ENCODE measurements around the gene OR10A4.
"Not testable (repeated sequence)": the region's sequence is repeated elsewhere in the genome, so short reads cannot be mapped to it uniquely, and the experiment has no call there.

The OR10A4 gene, protein sequence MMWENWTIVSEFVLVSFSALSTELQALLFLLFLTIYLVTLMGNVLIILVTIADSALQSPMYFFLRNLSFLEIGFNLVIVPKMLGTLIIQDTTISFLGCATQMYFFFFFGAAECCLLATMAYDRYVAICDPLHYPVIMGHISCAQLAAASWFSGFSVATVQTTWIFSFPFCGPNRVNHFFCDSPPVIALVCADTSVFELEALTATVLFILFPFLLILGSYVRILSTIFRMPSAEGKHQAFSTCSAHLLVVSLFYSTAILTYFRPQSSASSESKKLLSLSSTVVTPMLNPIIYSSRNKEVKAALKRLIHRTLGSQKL

DNA sequence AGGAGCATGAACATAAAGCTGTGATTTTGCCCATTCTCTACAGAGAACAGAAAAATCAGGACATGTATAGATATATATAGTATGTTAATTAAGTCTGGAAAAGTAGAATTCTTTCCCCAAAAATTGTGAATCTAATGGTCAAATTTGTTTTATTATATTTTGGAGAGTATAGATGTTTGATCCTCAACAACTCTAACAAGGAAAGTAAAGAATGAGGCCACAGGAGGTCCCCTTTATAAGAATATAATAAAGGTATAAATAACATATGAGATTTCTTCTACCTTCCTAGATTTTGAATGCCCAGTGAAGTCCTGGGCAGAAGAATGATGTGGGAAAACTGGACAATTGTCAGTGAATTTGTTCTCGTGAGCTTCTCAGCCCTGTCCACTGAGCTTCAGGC lies at the start of gene OR10A4:
TSS of gene OR10A4 (plus strand) at position 301 of the 400 bp plus-strand sequence. CDS start at position 324, 23 bp downstream.
- no peak for DNase-seq

DNA sequence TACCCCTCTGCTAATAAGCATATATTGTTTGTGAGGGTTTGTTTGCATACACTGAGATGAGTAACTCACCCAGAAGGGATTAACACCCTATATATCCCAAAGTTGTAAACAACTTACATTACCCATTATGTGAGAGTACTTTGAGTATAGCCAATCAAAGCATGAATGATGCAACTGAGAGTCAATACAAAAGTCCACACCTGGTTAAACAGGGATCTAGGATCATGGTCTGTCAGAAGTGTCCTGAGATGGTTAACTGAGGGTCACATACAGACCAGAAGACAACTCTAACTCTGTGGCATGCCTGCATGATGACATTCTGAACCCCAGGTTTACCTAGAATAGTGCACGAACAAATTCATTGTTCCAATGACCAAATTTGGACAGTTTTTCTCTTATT lies 48.3 kb upstream of the OR10A4 start:
- DNase-seq = no peak

DNA sequence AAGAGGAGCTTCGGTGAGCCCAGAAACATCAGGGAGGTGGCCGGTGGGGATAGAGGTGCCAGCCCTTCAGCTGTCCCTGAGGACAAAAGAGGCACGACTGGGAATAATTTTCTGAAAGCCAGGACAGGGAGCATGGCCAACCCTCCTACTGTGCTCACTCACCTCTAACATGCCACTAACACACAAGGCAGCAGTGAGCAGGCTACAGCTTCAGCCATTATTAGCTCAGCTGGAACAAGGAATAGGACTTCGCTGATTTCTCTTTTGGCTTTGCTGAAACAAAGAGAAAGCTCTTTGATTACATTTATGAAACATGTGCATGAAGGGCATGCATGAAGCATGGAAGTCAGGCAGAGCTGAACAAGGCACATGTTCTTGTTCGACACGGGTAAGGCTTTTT lies 43.1 kb upstream of the OR10A4 start:
- DNase-seq = no peak

DNA sequence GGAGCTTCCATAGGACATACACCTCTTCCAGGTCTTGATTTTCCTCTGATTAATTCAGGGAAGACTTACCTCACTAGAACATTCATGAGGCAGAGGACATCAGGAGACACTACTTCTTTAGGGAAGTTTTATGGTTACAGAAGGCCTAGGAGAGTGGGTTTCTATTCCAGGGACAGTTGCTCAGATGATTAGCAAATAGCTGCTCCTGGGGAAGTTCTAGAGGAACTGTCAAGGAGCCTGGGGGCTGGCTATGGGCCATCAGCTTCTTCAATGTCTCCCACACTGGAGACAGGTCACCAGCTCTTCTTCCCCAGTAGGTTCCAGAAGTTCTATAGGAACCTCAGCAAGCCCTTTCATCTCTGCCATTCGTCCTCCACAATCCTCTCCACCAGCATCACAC lies 42.4 kb upstream of the OR10A4 start:
- DNase-seq = no peak

GRCh38 chr11:6841694-6842093 lies 34.7 kb upstream of the OR10A4 start:
- DNase-seq = no peak

DNA sequence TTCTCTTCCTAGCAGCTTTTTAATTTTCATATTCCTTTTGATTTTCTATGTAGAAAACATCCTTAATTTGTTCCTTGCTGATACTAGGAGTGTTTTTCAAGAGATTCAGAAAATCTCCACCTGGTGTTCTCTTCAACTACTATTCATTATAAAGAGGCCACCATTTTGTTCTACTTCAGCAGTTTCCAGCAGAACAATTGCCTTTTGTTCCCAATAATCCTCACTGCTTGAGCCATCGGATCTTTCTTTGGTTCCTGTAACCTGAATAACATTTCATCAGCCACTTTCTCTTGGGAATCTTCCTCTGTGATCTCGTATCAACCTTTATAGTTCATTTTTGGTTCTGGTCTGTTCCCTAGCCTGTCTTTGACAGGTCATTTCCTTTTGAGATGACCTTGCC lies 32.8 kb upstream of the OR10A4 start:
- DNase-seq = no peak

DNA sequence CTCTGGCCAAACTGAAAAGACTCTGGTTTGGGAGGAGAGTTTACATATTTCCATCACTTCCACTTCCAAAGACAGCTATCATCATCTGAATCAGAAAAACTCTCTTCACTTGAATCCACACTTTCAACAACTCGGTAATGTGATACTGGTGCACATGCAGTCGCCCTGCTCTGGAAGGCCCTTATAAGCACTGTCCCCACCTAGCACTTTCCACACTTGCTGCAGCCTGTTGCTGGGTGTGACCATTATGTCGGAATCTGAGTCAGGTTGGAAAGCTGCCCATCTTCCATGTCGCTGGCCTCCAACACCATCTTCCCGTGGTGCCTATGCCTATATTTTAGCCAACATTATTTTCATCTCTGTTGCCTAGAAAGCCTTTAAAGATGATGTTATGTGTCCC lies 32.1 kb upstream of the OR10A4 start:
- DNase-seq = no peak

DNA sequence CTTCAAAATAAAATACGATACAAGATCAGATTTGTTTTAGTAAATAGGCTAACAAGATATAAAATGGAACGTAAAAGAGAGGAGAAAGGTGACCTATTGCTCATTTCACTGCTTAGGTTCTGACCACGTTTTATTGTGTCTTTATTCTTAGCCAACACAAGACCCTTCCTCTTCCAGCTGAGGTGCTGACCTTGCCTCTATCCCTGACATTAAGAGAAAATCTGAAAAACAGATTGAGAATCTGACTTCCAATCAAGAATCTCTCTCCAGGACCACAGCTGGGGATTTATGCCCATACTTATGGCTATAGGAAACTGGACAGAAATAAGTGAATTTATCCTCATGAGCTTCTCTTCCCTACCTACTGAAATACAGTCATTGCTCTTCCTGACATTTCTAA lies 31.0 kb upstream of the OR10A4 start, which contains the start of gene OR10A5:
TSS of gene OR10A5 (plus strand) at position 301 of the 400 bp plus-strand sequence. CDS start at position 301, 0 bp downstream.
- no peak for DNase-seq

DNA sequence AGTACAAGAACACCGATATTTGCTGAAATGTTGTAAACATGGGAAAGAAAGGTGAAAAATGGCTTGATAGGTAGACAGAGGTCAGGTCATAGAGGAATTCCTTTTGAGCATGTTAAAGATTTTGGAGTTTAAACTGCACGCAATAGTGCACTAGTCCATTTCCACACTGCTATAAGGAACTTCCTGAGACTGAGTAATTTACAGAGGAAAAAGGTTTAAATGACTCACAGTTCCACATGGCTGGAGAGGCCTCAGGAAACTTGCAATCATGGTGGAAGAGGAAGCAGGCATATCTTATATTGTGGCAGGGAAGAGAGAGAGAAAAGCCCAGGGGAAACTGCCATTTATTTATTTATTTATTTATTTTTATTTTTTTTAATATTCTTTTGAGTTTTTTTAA lies 25.9 kb upstream of the OR10A4 start:
- no peak for DNase-seq

DNA sequence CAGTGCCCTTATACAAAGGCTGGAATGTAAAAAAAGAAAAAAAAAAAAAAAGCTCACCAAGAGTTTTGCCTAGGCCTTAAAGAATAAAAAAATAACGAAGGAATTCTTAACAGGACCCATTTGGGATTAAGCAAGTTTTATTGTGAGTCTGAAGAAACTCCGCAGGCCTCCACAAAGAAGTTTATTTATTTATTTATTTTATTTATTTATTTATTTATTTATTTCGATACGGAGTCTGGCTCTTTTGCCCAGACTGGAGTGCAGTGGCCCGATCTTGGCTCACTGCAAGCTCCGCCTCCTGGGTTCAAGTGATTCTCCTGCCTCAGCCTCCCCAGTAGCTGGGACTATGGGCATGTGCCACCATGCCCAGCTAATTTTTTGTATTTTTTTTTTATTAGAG lies 21.6 kb upstream of the OR10A4 start:
- DNase-seq = not testable (repeated sequence)

DNA sequence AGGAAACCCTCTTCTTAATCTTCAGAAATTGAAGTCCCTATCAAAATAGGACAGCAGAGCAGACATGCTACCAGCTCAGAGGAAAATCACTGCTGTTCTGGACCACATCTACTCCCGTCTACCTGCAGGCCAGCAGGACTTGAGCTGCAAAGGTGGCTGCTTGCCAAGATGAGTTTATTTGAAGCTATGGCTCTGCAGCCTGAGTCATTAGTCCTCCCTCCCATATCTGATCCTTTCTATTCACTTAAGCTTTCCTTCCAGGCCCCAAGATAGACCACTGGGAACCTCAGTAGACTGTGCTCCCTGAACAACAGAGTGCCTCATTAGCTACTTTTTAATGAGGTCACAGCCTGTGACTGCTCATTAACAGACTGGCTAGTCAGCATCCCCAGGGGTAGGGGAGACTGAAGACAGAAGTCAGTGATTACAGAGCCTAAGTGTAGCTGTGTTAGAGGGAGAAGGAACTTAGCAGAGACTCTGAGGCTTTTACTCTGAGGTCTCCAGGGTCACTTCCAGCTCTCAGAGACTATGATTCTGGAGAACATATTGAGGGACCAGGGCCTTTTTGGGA lies 20.4 kb upstream of the OR10A4 start:
- no peak for DNase-seq

DNA sequence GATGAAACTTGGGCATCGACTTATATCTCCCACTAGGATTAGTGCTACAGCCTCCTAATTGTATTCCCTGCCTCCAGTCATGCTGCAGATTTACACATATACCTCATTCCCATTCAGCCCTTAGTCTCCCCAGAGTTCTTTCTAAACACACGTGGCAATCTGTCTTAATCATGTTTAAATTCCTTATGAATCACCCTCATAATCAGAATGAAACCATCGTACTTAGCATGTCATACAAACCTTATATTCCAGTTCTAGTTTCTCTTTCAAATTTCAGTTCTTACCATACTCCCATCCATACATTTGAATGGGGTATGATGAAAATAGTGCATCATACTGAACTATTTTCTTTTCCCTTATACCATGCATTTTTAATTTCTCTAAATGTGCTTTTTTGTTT lies 19.6 kb upstream of the OR10A4 start:
- no peak for DNase-seq

DNA sequence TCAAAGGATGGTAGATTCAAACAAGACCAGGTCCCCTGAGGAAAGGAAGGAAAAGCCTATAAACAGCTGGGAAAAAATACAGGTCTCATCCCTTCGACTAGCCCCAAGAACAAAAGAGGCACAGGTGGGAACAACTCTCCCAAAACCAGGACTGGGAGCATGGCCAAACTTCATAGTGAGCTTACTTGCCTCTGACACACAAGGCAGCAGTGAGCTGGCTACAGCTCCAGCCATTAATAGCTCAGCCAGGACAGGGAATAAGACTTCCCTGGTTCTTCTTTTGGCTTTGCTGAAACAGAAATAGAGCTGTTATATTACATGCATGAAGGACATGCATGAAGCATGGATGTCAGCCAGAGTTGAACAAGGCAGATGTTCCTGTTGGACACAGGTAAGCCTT lies 13.5 kb upstream of the OR10A4 start, which contains the start of gene OR10A2:
TSS of gene OR10A2 (plus strand) at position 97 of the 400 bp plus-strand sequence. CDS start 6,698 bp downstream, outside the sequence.
- no peak for DNase-seq

GRCh38 chr11:6864438-6864837 lies 12.0 kb upstream of the OR10A4 start:
- DNase-seq = no peak

DNA sequence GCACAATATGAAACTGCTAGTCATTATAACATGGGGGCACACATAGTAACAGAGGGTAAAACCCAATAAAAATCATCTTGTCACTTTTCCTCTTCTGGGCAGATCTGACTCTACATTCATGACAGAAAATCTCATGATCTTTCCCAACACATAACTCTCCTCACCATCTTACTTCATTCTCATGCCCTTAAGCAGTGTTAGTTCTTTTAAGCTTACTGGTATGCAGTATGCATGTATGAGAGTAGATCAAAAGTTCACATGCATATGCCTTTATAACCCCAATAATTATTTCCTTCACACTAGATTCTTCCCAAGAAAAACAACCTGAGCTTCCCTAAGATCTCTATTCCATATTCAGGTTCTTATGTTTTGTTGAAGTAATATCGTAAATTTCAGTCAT lies 5.1 kb upstream of the OR10A4 start:
- DNase-seq = no peak

DNA sequence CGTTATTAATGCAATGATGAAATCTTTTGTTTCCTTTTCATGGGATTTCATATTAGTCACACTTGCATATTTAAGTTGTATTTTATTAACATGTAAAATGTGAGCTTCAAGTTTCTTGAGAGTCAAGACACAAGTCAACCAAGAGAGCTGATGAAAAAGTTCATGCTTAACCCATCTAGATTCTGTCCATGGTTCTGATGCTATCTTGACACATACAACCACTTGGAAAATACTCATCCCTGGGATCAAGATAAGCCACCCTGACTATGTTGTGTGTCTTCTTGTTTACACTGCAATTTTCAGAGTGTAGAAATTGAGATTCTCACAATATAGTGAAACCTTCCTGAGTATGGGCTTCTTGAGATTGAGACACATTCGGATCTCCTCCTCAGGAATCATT lies 664 bp upstream of the OR10A4 start:
- no peak for DNase-seq

GRCh38 chr11:6876914-6877313 lies 489 bp downstream of the OR10A4 start:
- no peak for DNase-seq

DNA sequence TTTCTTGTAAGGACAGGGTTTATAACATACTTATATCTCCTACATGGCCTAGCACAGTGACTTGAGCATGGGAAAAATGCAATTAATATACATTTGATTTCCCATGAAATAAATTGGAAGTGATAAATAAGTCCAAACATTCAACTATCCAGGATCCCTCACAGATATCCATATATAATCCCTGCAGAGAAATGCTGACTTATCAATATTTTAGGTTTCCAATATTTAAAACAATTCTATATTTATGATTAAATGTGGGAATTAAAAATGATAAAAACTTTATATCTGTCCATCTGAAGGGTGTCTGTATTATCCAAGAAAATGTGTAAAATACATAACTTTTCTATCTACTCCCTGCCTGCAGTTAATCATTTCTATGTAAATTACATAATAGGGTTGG lies 6.3 kb downstream of the OR10A4 start:
- DNase-seq = no peak

- not testable (repeated sequence) for DNase-seq
Observed at GRCh38 chr11:6887711-6888110, 11.3 kb downstream of the OR10A4 start.

DNA sequence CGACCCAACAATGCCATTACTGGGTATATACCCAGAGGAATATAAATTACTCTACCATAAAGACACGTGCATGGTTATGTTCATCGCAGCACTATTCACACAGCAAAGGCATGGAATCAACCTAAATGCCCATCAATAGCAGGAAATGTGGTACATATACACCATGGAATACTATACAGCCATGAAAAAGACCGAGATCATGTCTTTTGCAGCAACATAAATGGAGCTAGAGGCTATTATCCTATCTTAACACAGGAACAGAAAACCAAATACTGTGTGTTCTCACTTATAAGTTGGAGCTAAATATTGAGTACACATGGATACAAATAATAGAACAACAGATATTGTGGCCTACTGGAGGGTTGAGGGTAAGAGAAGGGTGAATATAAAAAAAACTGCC lies 12.4 kb downstream of the OR10A4 start:
- DNase-seq = no peak

GRCh38 chr11:6889835-6890234 lies 13.4 kb downstream of the OR10A4 start:
- no peak for DNase-seq

DNA sequence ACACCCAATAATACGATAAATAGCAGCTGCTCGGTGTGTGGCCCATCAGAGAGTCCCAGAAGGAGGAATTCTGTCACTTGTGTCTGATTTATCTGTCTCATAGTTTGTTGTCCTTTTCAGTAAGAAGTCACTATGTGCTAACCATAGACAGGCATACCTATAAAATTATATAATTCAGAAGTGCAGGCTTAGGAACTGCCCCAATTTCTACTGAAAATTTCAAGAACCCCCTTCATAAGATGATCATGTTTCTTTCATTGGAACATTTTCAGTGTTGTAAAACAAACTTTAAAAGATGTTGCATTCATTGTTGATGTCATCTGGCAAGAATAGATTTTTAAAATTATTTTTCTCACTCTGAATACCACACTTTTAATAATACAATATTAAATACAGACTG lies 16.0 kb downstream of the OR10A4 start, which contains the start of gene OR2D2:
TSS of gene OR2D2 (minus strand) at position 101 of the 400 bp plus-strand sequence. CDS start at position 101, 0 bp downstream.
- no peak for DNase-seq

DNA sequence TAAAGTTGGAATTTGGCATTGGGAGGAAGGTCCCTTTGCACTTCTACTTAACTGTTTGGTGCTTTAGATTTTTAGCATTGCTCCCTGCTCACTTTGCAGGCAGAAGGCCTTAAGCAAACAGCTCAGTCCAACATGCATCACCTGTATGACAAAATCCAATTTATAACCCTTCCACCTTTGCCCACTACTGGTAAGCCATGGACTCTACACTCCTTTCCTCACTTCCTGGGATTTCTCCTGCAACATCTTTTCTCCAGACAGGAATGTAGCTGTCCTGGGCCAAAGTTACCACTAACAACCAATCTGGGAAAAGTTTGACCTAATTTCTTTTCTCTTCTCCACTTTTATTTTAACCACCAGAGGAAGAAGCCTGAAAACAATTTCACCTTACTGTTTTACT lies 17.7 kb downstream of the OR10A4 start:
- DNase-seq = no peak

DNA sequence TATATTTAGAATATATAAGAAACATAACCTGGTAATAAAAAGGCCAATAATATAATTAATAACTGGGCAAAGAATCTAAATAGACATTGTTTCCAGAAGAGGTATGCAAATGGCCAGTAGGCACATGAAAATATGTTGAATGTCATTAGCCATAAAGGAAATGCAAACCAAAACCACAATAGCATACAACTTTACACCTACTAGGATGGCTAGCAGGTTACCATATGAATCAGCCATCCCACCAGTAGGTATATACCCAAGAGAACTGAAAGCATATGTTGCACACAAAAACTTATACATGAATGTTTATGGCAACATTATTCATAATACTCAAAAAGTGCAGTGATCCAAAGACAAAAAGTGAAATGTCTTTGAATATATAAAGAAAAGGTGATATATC lies 18.6 kb downstream of the OR10A4 start:
- no peak for DNase-seq

DNA sequence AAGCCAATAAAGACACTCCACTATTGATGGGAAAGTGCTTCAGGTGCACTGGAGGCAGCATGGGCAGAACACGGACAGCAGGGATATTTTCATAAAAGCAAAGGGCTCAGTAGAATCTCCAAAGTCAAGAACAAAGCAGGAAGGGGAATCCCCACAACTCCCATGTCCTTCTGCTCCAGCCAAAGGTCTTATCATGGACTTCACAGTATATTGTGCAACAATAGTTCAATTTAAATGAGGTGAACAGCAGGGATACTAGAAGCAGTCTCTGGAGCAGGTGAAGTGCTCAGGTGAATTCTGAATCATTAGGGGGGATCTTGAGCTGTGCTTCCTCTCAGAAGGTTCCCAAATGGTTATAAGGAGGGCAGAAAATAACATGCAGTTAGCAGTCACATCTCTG lies 22.5 kb downstream of the OR10A4 start:
- no peak for DNase-seq

Data from NCI-H510A (cell line).